Spleen (tissue), 7 donors: ENCODE measurements around the gene BMX.

Experiments
- CTCF ChIP-seq, 11 experiments: fragments of 200-600 bp in 7 of 11; fragments of 450-650 bp in 4 of 11; sonication (generic) in 4 of 11; IDR thresholded peaks in 8 of 11; conservative IDR thresholded peaks in 3 of 11; 1 replicate in 7 of 11; 2 replicates in 4 of 11; pipeline versions ENCODE4 v1.4.0 to v1.8.0; 2016 to 2021; ENCODE audit warnings: antibody characterized with exemption in 11 of 11, inconsistent platforms in 4 of 11, mild to moderate bottlenecking in 1 of 11
- POLR2A ChIP-seq, 3 donors: fragments of 450-650 bp; IDR thresholded peaks; one replicate each; pipeline ENCODE4 v1.5.1; 2017; ENCODE audit warnings: antibody characterized with exemption in 3 of 3, mild to moderate bottlenecking in 1 of 3
- donor health status: DM: no; HTN: no; CAD: no; lungs with moderate emphysema.
- donor health status: DM: no; HTN: no; CAD: no.
- donor health status: DM: no; HTN: no; CAD: no.

- TF ChIP-seq POLR2A (IDR thresholded peaks at IDR 0.05), result no peak
- no peak for TF ChIP-seq CTCF (IDR thresholded peaks at IDR 0.05 in 8 of 11, conservative IDR thresholded peaks at IDR 0.05 in 3 of 11)
Observed at GRCh38 chrX:15549189-15550012, 48.8 kb downstream of the BMX start.
